Neural cell (in vitro differentiated cells): ENCODE measurements around the gene EN1. TPM values are rescaled to one million over a fixed set of nuclear protein-coding genes. Genes with fewer than 3 reads are reported as not detected.
A peak's percentile ranks its signal among the peaks of the same experiment; 100 is the strongest.

Experiments used
- H2AFZ ChIP-seq: fragments of 200-600, 300-800 bp; sonication (generic), shearing (Covaris generic); 2 replicates; pipeline ENCODE4 v1.6.0; 2014; ENCODE audit warnings: low read depth, mild to moderate bottlenecking, antibody characterized with exemption, low read length, moderate library complexity
- H3F3A ChIP-seq: fragments of 200-600 bp; shearing (Covaris generic); 2 replicates; pipeline ENCODE4 v1.6.1; 2016; ENCODE audit warnings: mild to moderate bottlenecking, moderate library complexity, mixed read lengths, antibody characterized with exemption, low read length; ENCODE audit not compliant: insufficient read depth, poor library complexity, severe bottlenecking
- H3K27ac ChIP-seq: fragments of 200-600, 300-800 bp; sonication (generic), shearing (Covaris generic); 2 replicates; pipeline ENCODE4 v1.5.1; 2014; ENCODE audit warnings: mild to moderate bottlenecking, low read length, moderate library complexity
- H3K27me3 ChIP-seq: fragments of 300-800, 200-600 bp; sonication (generic), shearing (Covaris generic); 2 replicates; pipeline ENCODE4 v1.6.0; 2014; ENCODE audit warnings: mild to moderate bottlenecking, low read depth, low read length, moderate library complexity; ENCODE audit not compliant: insufficient read depth
- H3K36me3 ChIP-seq: fragments of 300-800, 200-600 bp; sonication (generic), shearing (Covaris generic); 2 replicates; pipeline ENCODE4 v1.5.1; 2014; ENCODE audit warnings: mild to moderate bottlenecking, antibody characterized with exemption, low read length, moderate library complexity; ENCODE audit not compliant: insufficient read depth
- H3K4me2 ChIP-seq: fragments of 300-800, 200-600 bp; sonication (generic), shearing (Covaris generic); 2 replicates; pipeline ENCODE4 v1.6.0; 2014; ENCODE audit warnings: mild to moderate bottlenecking, low read length
- H3K4me3 ChIP-seq: fragments of 300-800, 200-600 bp; sonication (generic), shearing (Covaris generic); 2 replicates; pipeline ENCODE4 v1.5.1; 2014; ENCODE audit warnings: mild to moderate bottlenecking, low read length, moderate library complexity
- H3K79me2 ChIP-seq: fragments of 200-600 bp; shearing (Covaris generic); replicated peaks from 2 replicates; pipeline ENCODE4 v1.6.0; 2014; ENCODE audit warnings: mild to moderate bottlenecking, low read length, moderate library complexity; ENCODE audit not compliant: insufficient read depth
- H3K9ac ChIP-seq: fragments of 300-800, 200-600 bp; sonication (generic), shearing (Covaris generic); 2 replicates; pipeline ENCODE4 v1.6.1; 2016; ENCODE audit warnings: mild to moderate bottlenecking, low read length, mixed read lengths
- H3K9me2 ChIP-seq: fragments of 200-600 bp; shearing (Covaris generic); 2 replicates; pipeline ENCODE4 v1.6.1; 2016; ENCODE audit warnings: mild to moderate bottlenecking, low read length, mixed read lengths; ENCODE audit not compliant: insufficient read depth
- H3K9me3 ChIP-seq: fragments of 200-600, 300-800 bp; sonication (generic), shearing (Covaris generic); 2 replicates; pipeline ENCODE4 v1.6.1; 2016; ENCODE audit warnings: mild to moderate bottlenecking, mixed run types, low read length, moderate library complexity, mixed read lengths
- H4K20me1 ChIP-seq: fragments of 200-600 bp; shearing (Covaris generic); 2 replicates; pipeline ENCODE4 v1.6.1; 2016; ENCODE audit warnings: mild to moderate bottlenecking, mixed run types; ENCODE audit not compliant: insufficient read depth
- CTCF ChIP-seq: fragments of 450-650 bp; IDR thresholded peaks from 2 replicates; pipeline ENCODE4 v1.5.1; 2014; ENCODE audit warnings: antibody characterized with exemption, mild to moderate bottlenecking, moderate library complexity; ENCODE audit not compliant: poor library complexity, severe bottlenecking
- EP300 ChIP-seq: fragments of 450-650 bp; conservative IDR thresholded peaks from 2 replicates; pipeline ENCODE4 v1.6.1; 2014; ENCODE audit warnings: antibody characterized with exemption, mild to moderate bottlenecking, moderate library complexity; ENCODE audit not compliant: poor library complexity, severe bottlenecking
- EZH2 ChIP-seq: fragments of 200-600, 300-800 bp; shearing (Covaris generic), sonication (generic); IDR thresholded peaks from 2 replicates; pipeline ENCODE4 v1.6.1; 2014; ENCODE audit warnings: antibody characterized with exemption, low read length, borderline replicate concordance, mild to moderate bottlenecking; ENCODE audit not compliant: insufficient read depth, poor library complexity, severe bottlenecking
- POLR2AphosphoS5 ChIP-seq: IDR thresholded peaks from 2 replicates; pipeline ENCODE4 v1.6.1; 2012
- RAD21 ChIP-seq: fragments of 450-650 bp; conservative IDR thresholded peaks from 2 replicates; pipeline ENCODE4 v1.6.1; 2014; ENCODE audit warnings: antibody characterized with exemption, mild to moderate bottlenecking, moderate library complexity
- SMC3 ChIP-seq: fragments of 450-650 bp; conservative IDR thresholded peaks from 2 replicates; pipeline ENCODE4 v1.6.1; 2014; ENCODE audit warnings: antibody characterized with exemption, mild to moderate bottlenecking, moderate library complexity; ENCODE audit not compliant: poor library complexity
- TAF1 ChIP-seq: IDR thresholded peaks from 2 replicates; pipeline ENCODE4 v1.6.1; 2012; ENCODE audit warnings: low read depth
- polyA plus RNA-seq: library from polyadenylated mRNA; depleted of rRNA; stranded (reverse); fragments of >200 nt; gene quantifications from 2 replicates; pipeline ENCODE4 v1.2.3, GENCODE V29; 2014
- TF ChIP-seq, protein P1 (sequence below): IDR thresholded peaks from 2 replicates; pipeline ENCODE4 v1.6.1; 2012; ENCODE audit warnings: borderline replicate concordance

EN1 gene
- polyA plus RNA-seq, 1 donor from 2014 or later: not detected

- Histone ChIP-seq H3K9ac (no peak overlapping the region), H3K79me2 (no peaks in the 10 kb centered on the region), H3K9me3 (no peaks in the 10 kb centered on the region), H4K20me1 (no peaks in the 10 kb centered on the region), H3K36me3 (no peaks in the 10 kb centered on the region), H3F3A (no peaks in the 10 kb centered on the region), H3K27me3 (peaks cover 99% of the 10 kb centered on the region), H3K27ac (no peak overlapping the region), H3K9me2 (no peaks in the 10 kb centered on the region), H3K4me3 (no peak overlapping the region), H3K4me2 (no peak overlapping the region), H2AFZ (no peak overlapping the region)
- TF ChIP-seq POLR2AphosphoS5 (no peak), EZH2 (peak; percentile 68)
These were observed 13.6 kb downstream of the EN1 start for GRCh38 chr2:118833716-118834439.

DNA sequence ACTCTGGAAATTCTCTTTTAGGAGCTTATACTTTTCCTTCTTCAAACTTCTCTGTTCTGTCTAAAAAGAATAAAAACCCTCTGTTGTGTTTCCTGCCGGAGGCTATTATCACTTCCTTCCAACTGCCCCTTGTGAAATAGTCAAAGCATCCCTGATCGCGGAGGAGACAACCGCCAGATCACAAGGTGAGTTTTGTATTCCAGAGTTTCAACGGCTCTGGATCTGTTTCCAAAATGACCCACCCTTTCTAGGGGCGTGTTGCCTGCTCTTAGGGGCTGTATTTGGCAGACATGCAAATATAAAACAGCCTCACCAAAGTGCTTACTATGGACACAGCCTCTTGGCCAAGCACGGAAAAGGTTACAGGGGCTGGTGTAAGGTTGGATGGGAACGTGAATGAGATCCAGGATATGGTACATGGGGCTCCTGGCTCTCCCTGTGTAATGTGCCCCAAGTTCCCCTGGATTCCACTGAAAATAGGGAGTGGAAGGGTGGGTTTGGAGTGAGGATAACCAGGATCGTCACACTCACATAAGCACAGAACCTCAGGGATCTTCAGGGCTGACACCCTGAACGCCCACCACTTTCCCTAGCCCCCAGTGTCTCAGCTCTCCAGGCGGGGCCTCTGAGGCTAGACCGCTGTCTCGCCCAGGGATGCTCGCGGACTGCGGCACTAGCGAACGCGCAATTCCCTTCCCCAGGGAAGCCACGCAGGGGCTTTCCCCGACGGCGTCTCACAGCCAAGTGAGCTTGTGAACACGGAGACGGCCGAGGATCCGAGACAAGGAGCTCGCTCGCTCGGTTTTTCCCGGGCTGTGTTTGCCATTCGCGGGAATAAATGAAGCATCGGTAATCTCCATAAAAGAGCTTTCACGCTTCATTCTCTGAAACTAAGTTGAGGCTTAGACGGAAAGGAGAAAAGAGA lies 14.4 kb downstream of the EN1 start:
- H2AFZ ChIP-seq: no peak overlapping the region
- H3K27ac ChIP-seq: no peak overlapping the region
- no peaks in the 10 kb centered on the region for H3K9me2 ChIP-seq
- H3K36me3 ChIP-seq: no peaks in the 10 kb centered on the region
- TF ChIP-seq TAF1 (no peak), EZH2 (no peak), POLR2AphosphoS5 (no peak), SMC3 (no peak), RAD21 (no peak), EP300 (no peak), CTCF (no peak)
- TF ChIP-seq, protein P1, sequence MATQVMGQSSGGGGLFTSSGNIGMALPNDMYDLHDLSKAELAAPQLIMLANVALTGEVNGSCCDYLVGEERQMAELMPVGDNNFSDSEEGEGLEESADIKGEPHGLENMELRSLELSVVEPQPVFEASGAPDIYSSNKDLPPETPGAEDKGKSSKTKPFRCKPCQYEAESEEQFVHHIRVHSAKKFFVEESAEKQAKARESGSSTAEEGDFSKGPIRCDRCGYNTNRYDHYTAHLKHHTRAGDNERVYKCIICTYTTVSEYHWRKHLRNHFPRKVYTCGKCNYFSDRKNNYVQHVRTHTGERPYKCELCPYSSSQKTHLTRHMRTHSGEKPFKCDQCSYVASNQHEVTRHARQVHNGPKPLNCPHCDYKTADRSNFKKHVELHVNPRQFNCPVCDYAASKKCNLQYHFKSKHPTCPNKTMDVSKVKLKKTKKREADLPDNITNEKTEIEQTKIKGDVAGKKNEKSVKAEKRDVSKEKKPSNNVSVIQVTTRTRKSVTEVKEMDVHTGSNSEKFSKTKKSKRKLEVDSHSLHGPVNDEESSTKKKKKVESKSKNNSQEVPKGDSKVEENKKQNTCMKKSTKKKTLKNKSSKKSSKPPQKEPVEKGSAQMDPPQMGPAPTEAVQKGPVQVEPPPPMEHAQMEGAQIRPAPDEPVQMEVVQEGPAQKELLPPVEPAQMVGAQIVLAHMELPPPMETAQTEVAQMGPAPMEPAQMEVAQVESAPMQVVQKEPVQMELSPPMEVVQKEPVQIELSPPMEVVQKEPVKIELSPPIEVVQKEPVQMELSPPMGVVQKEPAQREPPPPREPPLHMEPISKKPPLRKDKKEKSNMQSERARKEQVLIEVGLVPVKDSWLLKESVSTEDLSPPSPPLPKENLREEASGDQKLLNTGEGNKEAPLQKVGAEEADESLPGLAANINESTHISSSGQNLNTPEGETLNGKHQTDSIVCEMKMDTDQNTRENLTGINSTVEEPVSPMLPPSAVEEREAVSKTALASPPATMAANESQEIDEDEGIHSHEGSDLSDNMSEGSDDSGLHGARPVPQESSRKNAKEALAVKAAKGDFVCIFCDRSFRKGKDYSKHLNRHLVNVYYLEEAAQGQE: no peak
- H3F3A ChIP-seq: no peaks in the 10 kb centered on the region
- H3K4me3 ChIP-seq: no peak overlapping the region
- H3K79me2 ChIP-seq: no peaks in the 10 kb centered on the region
- H3K27me3 ChIP-seq: peaks cover 99% of the 10 kb centered on the region
- H3K9ac ChIP-seq: no peak overlapping the region
- no peak overlapping the region for H3K4me2 ChIP-seq
- no peaks in the 10 kb centered on the region for H4K20me1 ChIP-seq
- H3K9me3 ChIP-seq: no peaks in the 10 kb centered on the region
